Stimulated activated CD8-positive, alpha-beta memory T cell treated with anti-CD3 and anti-CD28 coated beads, Interleukin-15, amount 100 ng/mL, for 24 hours (primary cell): Measurements from ENCODE around the gene ADIRF.
"Not testable (repeated sequence)": the region's sequence is repeated elsewhere in the genome, so short reads cannot be mapped to it uniquely, and the experiment has no call there.

Experiments
- DNase-seq: peaks from one replicate; pipeline ENCODE4 v3.0.0-alpha.2; 2020; ENCODE audit warnings: low read depth

The ADIRF gene

GRCh38 chr10:86946213-86947155 lies 21.8 kb upstream of the ADIRF start:
- DNase-seq = no peak

GRCh38 chr10:86947806-86948205 lies 20.5 kb upstream of the ADIRF start:
- not testable (repeated sequence) for DNase-seq

GRCh38 chr10:86950349-86950748 lies 17.9 kb upstream of the ADIRF start:
- DNase-seq = no peak

- no peak for DNase-seq
Measured at GRCh38 chr10:86951184-86951761, 17.0 kb upstream of the ADIRF start.

- no peak for DNase-seq
Measured at GRCh38 chr10:86952106-86952505, 16.2 kb upstream of the ADIRF start.

GRCh38 chr10:86952697-86953096 lies 15.6 kb upstream of the ADIRF start:
- DNase-seq = not testable (repeated sequence)

- no peak for DNase-seq
Measured at GRCh38 chr10:86953747-86954680, 14.3 kb upstream of the ADIRF start.

- DNase-seq = no peak
Measured at GRCh38 chr10:86954681-86955500, 13.4 kb upstream of the ADIRF start.

GRCh38 chr10:86955501-86956194 lies 12.6 kb upstream of the ADIRF start:
- no peak for DNase-seq

- DNase-seq = no peak
Measured at GRCh38 chr10:86956195-86956847, 12.0 kb upstream of the ADIRF start.

GRCh38 chr10:86956848-86957448 lies 11.3 kb upstream of the ADIRF start:
- no peak for DNase-seq

- no peak for DNase-seq
Measured at GRCh38 chr10:86957471-86958115, 10.7 kb upstream of the ADIRF start, which contains the start of gene MMRN2. Gene MMRN2, minus strand, starts transcription at chr10:86957615. Its CDS starts 74 bp downstream, at chr10:86957541.

GRCh38 chr10:86958116-86958900 lies 10.0 kb upstream of the ADIRF start, which contains the start of gene SNCG:
Gene SNCG, plus strand, starts transcription at chr10:86958599. Its CDS starts 99 bp downstream, at chr10:86958698.
- no peak for DNase-seq

- no peak for DNase-seq
Measured at GRCh38 chr10:86958901-86959736, 9.2 kb upstream of the ADIRF start.

- no peak for DNase-seq
Measured at GRCh38 chr10:86959737-86960002, 8.6 kb upstream of the ADIRF start.

- DNase-seq = no peak
Measured at GRCh38 chr10:86960003-86960862, 8.0 kb upstream of the ADIRF start.
